Activated CD4-positive, alpha-beta memory T cell treated with anti-CD3 and anti-CD28 coated beads, Interleukin-2, amount 10 ng/mL, durations not matched to agents 7 days and 5 days (primary cell): Measurements from ENCODE around the gene TARBP2. TPM values are rescaled to one million over a fixed set of nuclear protein-coding genes. Genes with fewer than 3 reads are reported as not detected.

ENCODE experiments used
- CTCF ChIA-PET: fragments of 350-600 bp; sonication (Branson Sonifier 250); formaldehyde crosslinking; loops from one replicate; lab custom pipeline; 2021; ENCODE audit warnings: antibody characterized with exemption, inconsistent platforms; lab: Charles Lee
- POLR2A ChIA-PET: fragments of 350-600 bp; sonication (Branson Sonifier 250); formaldehyde crosslinking; loops from one replicate; lab custom pipeline; 2021; ENCODE audit warnings: antibody characterized with exemption; lab: Charles Lee
- DNase-seq: peaks from one replicate; pipeline ENCODE4 v3.0.0-alpha.2; 2020
- H3K27ac Mint-ChIP-seq: one replicate; pipeline ENCODE4 v1.8.0; 2021; ENCODE audit warnings: mild to moderate bottlenecking, mixed read lengths
- H3K27me3 Mint-ChIP-seq: one replicate; pipeline ENCODE4 v1.8.0; 2021; ENCODE audit warnings: mixed read lengths
- H3K36me3 Mint-ChIP-seq: one replicate; pipeline ENCODE4 v1.8.0; 2021; ENCODE audit warnings: low read depth, mixed read lengths
- H3K4me1 Mint-ChIP-seq: one replicate; pipeline ENCODE4 v1.8.0; 2021; ENCODE audit warnings: mixed read lengths
- H3K4me3 Mint-ChIP-seq: one replicate; pipeline ENCODE4 v1.8.0; 2021; ENCODE audit warnings: mild to moderate bottlenecking, mixed read lengths
- H3K9me3 Mint-ChIP-seq: one replicate; pipeline ENCODE4 v1.8.0; 2021; ENCODE audit warnings: mixed read lengths
- total RNA-seq, 2 experiments: library from RNA; stranded (reverse); gene quantifications; one replicate each; pipeline ENCODE4 v1.2.3, GENCODE V29; 2021

Gene TARBP2
- total RNA-seq, 2 experiments from 2014 or later: 24.5 to 28.0 TPM

DNA sequence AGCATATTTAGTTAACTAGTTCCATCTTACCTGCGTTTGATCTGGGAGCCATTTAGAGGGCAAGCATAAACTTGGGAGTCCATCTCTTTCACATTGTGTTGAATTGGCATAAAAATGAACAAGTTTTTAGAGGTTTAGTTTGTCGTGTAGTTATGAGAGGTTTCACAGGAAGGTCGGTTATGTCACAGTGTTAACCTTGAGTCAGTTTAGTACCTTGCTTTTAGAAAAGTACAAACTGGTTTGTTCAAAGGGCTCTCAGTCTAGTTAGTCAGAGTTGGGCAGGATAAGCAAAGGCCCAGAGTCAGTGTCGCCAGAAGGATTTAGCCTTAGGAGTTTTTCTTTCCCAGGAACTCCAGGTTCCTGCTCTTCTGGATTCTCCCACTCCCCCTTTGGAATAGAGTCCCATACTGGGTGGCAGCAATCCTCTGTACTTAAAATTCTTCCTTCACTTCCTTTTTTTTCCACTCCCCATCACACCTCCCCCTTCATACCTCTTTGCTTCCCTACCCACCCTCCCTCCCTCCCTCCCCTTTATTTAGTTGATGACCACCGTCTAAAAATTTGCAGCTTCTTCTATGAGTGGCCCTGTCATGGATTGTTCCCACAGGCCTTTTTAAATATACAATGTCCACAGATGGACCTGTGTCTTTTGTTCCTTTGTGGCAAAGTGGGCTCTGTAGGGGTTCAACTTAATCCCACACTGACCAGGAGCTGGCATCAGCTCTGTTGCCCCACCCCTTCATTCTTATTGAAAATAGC lies 37.1 kb upstream of the TARBP2 start:
- Mint-ChIP-seq H3K4me1 (peaks cover 49% of the 10 kb centered on the region), H3K27ac (no peak overlapping the region), H3K9me3 (no peaks in the 10 kb centered on the region), H3K4me3 (no peak overlapping the region), H3K36me3 (peaks cover 96% of the 10 kb centered on the region), H3K27me3 (no peaks in the 10 kb centered on the region)
- DNase-seq: no peak
- POLR2A ChIA-PET: interaction anchor here (16.7 to 20.5 kb wide), 2 partner anchors 3 to 10 kb away, joined by 281 read pairs; no protein-coding TSS in a partner anchor
- CTCF ChIA-PET: interaction anchor here (0.9 to 1.0 kb wide), 2 partner anchors 13 to 45 kb away, joined by 4 to 5 read pairs; no protein-coding TSS in a partner anchor

DNA sequence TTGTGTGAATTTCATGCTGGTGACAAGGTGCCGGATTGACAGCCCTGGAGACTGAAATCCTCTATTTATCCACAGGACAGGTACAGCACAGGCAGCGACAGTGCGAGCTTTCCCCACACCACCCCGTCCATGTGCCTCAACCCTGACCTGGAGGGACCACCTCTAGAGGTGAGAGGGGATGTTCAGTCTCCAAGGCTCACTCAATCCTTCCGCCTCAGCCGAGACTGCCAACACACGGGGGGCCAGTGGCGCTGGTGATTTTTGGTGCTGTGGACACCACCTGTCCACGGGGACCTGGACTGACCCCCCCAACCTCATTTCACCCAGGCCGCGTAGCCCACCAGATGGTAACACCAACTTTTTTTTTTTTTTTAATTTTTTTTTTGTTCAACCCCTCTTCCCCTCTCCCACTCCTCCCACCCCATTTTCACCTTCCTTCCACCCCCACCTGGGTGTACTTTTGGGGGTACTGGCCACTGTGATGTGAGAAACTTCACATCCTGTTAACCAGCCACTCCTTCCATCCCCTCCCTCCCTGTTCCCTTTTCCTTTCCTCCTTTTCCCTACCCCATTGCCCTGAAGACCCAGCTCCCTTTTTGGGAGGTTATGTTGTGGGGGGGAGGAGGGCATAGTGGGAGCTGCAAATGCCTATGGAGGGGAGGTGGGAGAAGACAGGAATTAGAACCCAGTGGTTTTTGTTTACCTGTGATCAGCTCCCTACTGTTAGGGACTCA lies 36.2 kb upstream of the TARBP2 start:
- H3K27ac Mint-ChIP-seq: no peak overlapping the region
- POLR2A ChIA-PET: interaction anchor here (1.0 to 20.5 kb wide), 3 partner anchors 4 to 44 kb away, joined by 4 to 281 read pairs (median 281); no protein-coding TSS in a partner anchor
- peaks cover 93% of the 10 kb centered on the region for H3K36me3 Mint-ChIP-seq

DNA sequence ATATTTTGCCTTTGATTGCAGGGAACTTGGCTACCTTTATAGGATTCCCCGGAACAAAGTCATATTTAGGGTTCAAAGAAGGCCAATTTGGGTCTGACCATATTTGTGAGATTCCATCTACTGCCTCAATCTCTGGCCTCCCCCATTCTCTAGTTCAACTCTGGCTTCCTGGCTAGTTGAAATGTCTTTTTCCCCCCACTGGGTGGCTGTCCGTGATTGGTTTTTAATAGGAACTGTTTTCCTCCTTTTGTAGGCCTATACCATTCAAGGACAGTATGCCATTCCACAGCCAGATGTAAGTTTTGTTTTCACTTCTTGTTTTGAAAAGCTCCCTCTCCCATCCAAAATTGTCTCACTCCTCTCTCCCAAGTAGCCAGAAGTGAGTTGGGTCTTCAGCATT lies 35.4 kb upstream of the TARBP2 start:
- no peak overlapping the region for H3K4me3 Mint-ChIP-seq
- DNase-seq: no peak
- no peaks in the 10 kb centered on the region for H3K27me3 Mint-ChIP-seq
- peaks cover 40% of the 10 kb centered on the region for H3K4me1 Mint-ChIP-seq
- no peak overlapping the region for H3K27ac Mint-ChIP-seq
- ChIA-PET POLR2A (interaction anchor here (1.0 to 20.5 kb wide), 3 partner anchors 5 to 43 kb away, joined by 4 to 281 read pairs (median 281); no protein-coding TSS in a partner anchor), CTCF (interaction anchor here (0.8 to 1.3 kb wide), 2 partner anchors 11 to 43 kb away, joined by 3 read pairs; no protein-coding TSS in a partner anchor)
- peaks cover 90% of the 10 kb centered on the region for H3K36me3 Mint-ChIP-seq
- no peaks in the 10 kb centered on the region for H3K9me3 Mint-ChIP-seq

More for the DNA sequence above, 36.2 kb upstream of the TARBP2 start:
- CTCF ChIA-PET: interaction anchor here (0.9 to 1.0 kb wide), 2 partner anchors 12 to 44 kb away, joined by 4 to 5 read pairs; no protein-coding TSS in a partner anchor
- H3K27me3 Mint-ChIP-seq: no peaks in the 10 kb centered on the region
- H3K9me3 Mint-ChIP-seq: no peaks in the 10 kb centered on the region
- H3K4me1 Mint-ChIP-seq: peaks cover 44% of the 10 kb centered on the region
- H3K4me3 Mint-ChIP-seq: no peak overlapping the region
- DNase-seq: no peak

DNA sequence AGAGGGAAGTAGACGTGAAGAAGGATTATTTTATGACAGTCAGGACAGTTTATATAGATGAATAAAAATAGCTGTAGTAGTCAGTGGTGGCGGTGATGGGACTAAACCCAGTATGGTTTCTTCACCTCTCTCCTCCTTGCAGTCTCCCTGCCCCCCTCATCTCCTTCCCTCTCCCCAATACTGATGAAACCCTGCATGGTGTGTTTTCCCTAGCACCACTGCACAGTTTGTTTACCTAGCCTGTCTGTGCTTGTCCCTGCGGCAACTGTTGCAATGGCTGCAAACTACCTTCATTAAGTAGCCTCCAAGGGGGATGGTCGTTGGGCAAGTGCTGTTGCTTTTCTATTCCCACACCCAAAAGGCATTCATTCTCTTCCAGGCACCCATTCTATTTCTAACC lies 34.4 kb upstream of the TARBP2 start:
- peaks cover 39% of the 10 kb centered on the region for H3K4me1 Mint-ChIP-seq
- no peaks in the 10 kb centered on the region for H3K27me3 Mint-ChIP-seq
- peak overlapping the region; percentile 40 for H3K27ac Mint-ChIP-seq
- H3K9me3 Mint-ChIP-seq: no peaks in the 10 kb centered on the region
- H3K36me3 Mint-ChIP-seq: peaks cover 88% of the 10 kb centered on the region
- no peak for DNase-seq
- H3K4me3 Mint-ChIP-seq: no peak overlapping the region
- ChIA-PET CTCF (interaction anchor here (0.8 to 1.3 kb wide), 2 partner anchors 10 to 42 kb away, joined by 3 read pairs; no protein-coding TSS in a partner anchor), POLR2A (interaction anchor here (16.7 to 20.5 kb wide), 2 partner anchors 6 to 7 kb away, joined by 281 read pairs; no protein-coding TSS in a partner anchor)

DNA sequence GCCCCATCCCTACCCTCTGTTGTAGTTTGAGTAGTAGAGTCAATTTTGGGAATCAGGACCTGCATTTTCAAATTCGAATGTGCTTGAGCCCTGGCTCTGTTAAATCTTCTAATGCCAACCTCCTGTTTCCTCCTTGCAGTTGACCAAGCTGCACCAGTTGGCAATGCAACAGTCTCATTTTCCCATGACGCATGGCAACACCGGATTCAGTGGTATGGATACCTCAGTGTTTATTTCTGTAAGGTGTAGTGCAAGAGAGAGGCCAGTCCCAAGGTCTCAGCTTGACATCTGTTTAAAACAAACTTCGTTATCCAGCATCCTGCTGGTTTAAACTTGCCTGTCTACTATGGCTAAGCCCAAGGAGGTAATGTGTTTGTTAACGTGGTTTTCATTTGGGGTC lies 34.0 kb upstream of the TARBP2 start:
- Mint-ChIP-seq H3K36me3 (peaks cover 88% of the 10 kb centered on the region), H3K9me3 (no peaks in the 10 kb centered on the region), H3K4me3 (no peak overlapping the region), H3K27ac (peak overlapping the region; percentile 40), H3K27me3 (no peaks in the 10 kb centered on the region), H3K4me1 (peaks cover 43% of the 10 kb centered on the region)
- POLR2A ChIA-PET: interaction anchor here (0.7 to 20.5 kb wide), 4 partner anchors 6 to 217 kb away, joined by 3 to 281 read pairs (median 142); no protein-coding TSS in a partner anchor
- CTCF ChIA-PET: interaction anchor here (1.0 to 1.3 kb wide), 2 partner anchors 41 to 42 kb away, joined by 3 to 4 read pairs; no protein-coding TSS in a partner anchor
- no peak for DNase-seq

DNA sequence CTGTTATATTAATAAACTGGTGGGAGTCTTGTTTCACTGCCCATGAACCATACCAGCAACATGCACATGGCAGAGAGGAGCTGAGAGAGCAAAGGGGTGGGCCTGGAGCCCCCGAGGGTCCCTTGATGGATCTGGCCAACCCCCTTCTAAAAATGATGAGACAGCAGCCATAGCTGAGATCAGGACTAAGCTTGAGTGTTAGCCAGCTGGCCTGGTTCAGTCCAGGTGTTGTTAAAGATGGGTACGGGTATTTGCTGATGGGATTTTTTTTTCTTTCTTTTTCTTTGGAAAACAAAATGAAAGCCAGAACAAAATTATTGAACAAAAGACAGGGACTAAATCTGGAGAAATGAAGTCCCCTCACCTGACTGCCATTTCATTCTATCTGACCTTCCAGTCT lies 33.2 kb upstream of the TARBP2 start:
- Mint-ChIP-seq H3K4me3 (no peak overlapping the region), H3K27me3 (no peaks in the 10 kb centered on the region), H3K4me1 (peaks cover 45% of the 10 kb centered on the region), H3K27ac (no peak overlapping the region), H3K36me3 (peaks cover 87% of the 10 kb centered on the region), H3K9me3 (no peaks in the 10 kb centered on the region)
- POLR2A ChIA-PET: interaction anchor here (0.7 to 20.5 kb wide), 5 partner anchors 6 to 218 kb away, joined by 3 to 281 read pairs (median 3); partner anchors contain the start of gene MAP3K12
- DNase-seq: no peak
- CTCF ChIA-PET: interaction anchor here (1.0 kb wide), 1 partner anchor 40 kb away, joined by 4 read pairs; no protein-coding TSS in a partner anchor

DNA sequence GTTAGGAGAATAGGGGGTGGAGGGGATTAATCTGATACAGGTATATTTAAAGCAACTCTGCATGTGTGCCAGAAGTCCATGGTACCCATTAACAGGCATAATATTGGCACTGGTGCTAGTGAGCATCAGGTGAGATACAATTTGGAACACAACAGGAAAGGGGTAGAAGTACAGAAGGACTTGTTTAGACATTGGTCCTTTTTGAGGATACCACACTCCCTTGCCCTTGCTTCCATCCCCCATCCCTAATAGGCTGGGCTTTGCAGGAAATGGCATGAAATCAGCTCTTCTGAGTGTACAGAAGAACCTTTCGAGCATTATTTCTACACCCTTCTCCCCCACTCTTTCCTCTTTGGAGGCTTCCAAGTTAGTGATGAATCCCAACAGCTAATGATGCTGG lies 32.8 kb upstream of the TARBP2 start:
- Mint-ChIP-seq H3K27ac (no peak overlapping the region), H3K9me3 (no peaks in the 10 kb centered on the region), H3K4me3 (no peak overlapping the region), H3K27me3 (no peaks in the 10 kb centered on the region), H3K36me3 (peaks cover 83% of the 10 kb centered on the region), H3K4me1 (peaks cover 47% of the 10 kb centered on the region)
- DNase-seq: no peak
- ChIA-PET CTCF (interaction anchor here (1.0 to 1.2 kb wide), 2 partner anchors 40 to 41 kb away, joined by 3 to 4 read pairs; no protein-coding TSS in a partner anchor), POLR2A (interaction anchor here (0.9 to 20.5 kb wide), 4 partner anchors 5 to 31 kb away, joined by 3 to 281 read pairs (median 142); partner anchors contain the start of gene MAP3K12)

DNA sequence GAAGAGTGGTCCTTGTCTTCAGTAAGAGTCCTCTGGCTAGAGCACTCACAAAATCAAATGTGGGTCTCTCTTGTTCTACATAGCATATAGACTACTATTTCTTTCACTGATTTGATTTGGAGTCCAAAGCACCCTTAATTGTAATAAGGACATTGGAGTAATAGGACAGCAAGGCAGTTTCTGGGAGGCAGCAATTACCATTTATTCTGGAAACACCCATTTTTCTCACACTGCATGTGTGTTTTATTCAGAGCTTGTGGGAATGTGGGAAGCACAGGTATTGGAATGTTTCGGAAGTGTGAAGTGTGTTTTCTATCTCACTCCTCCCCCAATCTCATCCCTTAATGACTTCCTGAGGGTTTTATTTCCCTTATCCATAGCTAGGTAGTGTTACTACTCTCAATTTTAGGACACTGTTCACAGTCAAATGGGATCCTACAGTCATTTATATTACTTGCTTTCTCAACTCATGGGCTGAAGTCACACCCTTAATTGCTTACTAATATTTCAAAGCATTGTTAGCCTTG lies 29.0 kb upstream of the TARBP2 start:
- H3K9me3 Mint-ChIP-seq: no peaks in the 10 kb centered on the region
- peaks cover 60% of the 10 kb centered on the region for H3K4me1 Mint-ChIP-seq
- POLR2A ChIA-PET: interaction anchor here (5.6 to 20.5 kb wide), 2 partner anchors 10 to 11 kb away, joined by 34 to 281 read pairs; no protein-coding TSS in a partner anchor
- H3K27me3 Mint-ChIP-seq: no peaks in the 10 kb centered on the region
- H3K27ac Mint-ChIP-seq: no peak overlapping the region
- CTCF ChIA-PET: interaction anchor here (1.1 to 7.1 kb wide), 3 partner anchors 10 to 127 kb away, joined by 3 to 54 read pairs (median 9); partner anchors contain the start of gene NPFF
- H3K36me3 Mint-ChIP-seq: peaks cover 84% of the 10 kb centered on the region
- no peak for DNase-seq
- H3K4me3 Mint-ChIP-seq: no peak overlapping the region

DNA sequence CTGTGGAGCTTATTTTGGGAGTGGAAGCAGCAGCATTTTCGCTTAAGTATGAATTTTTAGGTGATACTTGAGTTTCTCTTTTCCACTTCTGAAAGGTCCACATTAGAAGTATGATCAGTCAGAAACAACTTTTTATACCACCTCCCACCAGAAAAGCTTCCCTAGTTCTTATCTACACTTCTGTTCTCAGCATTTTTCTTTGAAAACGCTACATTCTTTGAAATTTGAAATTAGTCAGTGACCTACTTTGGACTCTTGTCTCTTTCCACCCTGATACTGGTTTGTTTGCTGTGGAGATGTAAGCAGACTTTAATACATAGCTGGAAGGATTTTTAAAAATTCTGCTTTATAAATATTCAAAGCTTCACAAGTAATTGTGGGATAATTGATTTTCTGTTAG lies 27.0 kb upstream of the TARBP2 start:
- Mint-ChIP-seq H3K36me3 (peaks cover 77% of the 10 kb centered on the region), H3K27me3 (no peaks in the 10 kb centered on the region), H3K4me3 (no peak overlapping the region), H3K4me1 (peaks cover 63% of the 10 kb centered on the region), H3K27ac (peak overlapping the region; percentile 75), H3K9me3 (no peaks in the 10 kb centered on the region)
- no peak for DNase-seq
- ChIA-PET CTCF (interaction anchor here (0.9 to 7.1 kb wide), 6 partner anchors 8 to 151 kb away, joined by 3 to 54 read pairs (median 7); partner anchors contain the start of gene NPFF), POLR2A (interaction anchor here (0.7 to 20.5 kb wide), 7 partner anchors 9 to 106 kb away, joined by 3 to 281 read pairs (median 16); partner anchors contain the start of genes MAP3K12 and TARBP2)

DNA sequence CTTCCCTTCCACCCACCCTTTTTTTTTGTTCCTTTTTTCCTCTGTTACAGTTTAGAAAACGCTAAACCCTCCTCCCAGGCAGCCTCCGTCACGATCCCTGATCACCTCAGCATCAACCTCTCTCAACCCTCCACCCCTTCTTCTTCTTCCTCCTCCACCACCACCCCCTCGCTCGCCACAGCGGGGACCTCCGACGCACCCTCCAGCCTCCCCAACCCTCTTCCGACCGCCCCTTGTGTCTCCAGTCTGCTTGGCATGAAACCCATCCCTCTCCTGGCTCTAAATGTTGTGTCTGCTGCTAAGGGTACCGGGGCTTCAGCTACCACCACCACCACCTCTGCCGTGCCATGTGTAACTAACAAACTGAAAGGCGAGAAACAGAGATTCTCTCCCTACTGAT lies 26.3 kb upstream of the TARBP2 start:
- Mint-ChIP-seq H3K4me1 (peaks cover 67% of the 10 kb centered on the region), H3K27ac (peak overlapping the region; percentile 75), H3K36me3 (peaks cover 83% of the 10 kb centered on the region), H3K4me3 (peak overlapping the region; percentile 14), H3K9me3 (no peaks in the 10 kb centered on the region), H3K27me3 (no peaks in the 10 kb centered on the region)
- ChIA-PET POLR2A (interaction anchor here (0.7 to 20.5 kb wide), 7 partner anchors 8 to 107 kb away, joined by 3 to 281 read pairs (median 16); partner anchors contain the start of genes MAP3K12 and TARBP2), CTCF (interaction anchor here (0.6 to 7.1 kb wide), 10 partner anchors 16 to 469 kb away, joined by 3 to 54 read pairs (median 4); partner anchors contain the start of genes AAAS, EIF4B, NPFF and TARBP2)
- DNase-seq: no peak

DNA sequence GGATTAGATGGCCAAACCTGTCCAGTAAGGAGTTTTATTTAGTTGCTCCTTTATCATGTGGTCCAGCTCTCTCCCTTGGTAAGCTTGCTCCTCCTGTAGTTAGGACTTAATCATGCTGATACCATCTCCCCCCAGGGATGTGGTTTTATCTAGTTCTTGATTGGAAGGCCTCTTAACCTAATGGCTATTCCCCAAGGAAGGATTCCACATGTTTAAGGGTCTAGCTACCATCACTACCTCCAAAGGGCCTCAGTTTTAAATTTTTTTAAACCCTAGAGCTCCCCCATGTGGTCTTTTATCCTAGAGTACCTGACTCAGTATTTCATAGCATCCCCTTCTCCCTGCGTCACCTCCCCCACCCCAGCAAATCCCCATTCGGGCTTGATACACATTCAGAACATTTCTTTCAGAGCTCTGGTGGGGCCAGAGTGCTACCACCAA lies 24.3 kb upstream of the TARBP2 start:
- CTCF ChIA-PET: interaction anchor here (0.6 to 7.1 kb wide), 24 partner anchors 11 to 423 kb away, joined by 3 to 54 read pairs (median 4); partner anchors contain the start of genes AAAS, NPFF and TARBP2
- peak overlapping the region; percentile 6 for H3K27ac Mint-ChIP-seq
- peaks cover 78% of the 10 kb centered on the region for H3K36me3 Mint-ChIP-seq
- DNase-seq: no peak
- peaks cover 64% of the 10 kb centered on the region for H3K4me1 Mint-ChIP-seq
- H3K4me3 Mint-ChIP-seq: no peak overlapping the region
- POLR2A ChIA-PET: interaction anchor here (1.2 to 20.5 kb wide), 4 partner anchors 15 to 33 kb away, joined by 3 to 281 read pairs (median 20); partner anchors contain the start of genes MAP3K12 and TARBP2
- no peaks in the 10 kb centered on the region for H3K9me3 Mint-ChIP-seq
- no peaks in the 10 kb centered on the region for H3K27me3 Mint-ChIP-seq
